ENCODE data around the gene TMEM221.

TMEM221 gene

DNA sequence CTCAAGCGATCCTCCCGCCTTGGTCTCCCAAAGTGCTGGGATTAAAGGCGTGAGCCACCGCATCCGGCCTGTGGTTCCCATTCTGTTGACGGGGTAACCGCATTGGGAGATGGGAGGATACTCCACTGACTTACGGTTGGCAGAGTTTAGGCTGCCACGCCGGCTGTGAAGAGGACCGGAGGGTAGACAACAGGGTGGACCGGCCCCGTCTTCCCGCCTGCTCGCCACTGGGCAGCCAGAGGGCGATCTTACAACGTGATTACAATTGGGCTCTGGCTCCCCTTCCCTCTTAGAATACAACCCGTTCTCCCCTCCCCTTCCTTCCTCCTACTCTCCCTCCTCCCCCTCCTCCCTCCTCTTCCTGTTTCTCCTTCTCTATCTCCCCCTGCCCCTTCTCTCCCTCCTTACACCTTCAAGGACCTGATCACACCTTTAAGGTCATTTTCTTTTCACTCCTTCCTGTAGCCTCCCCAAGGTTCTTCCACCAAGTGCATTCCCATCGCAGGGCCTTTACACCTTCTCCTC lies 53.5 kb downstream of the TMEM221 start (continued):
- TF ChIP-seq ZIC2 (tag by site-specific recombination; IDR thresholded peaks at IDR 0.05) (no peak), ZBTB7A (tag by site-specific recombination; IDR thresholded peaks at IDR 0.05; ENCODE audit: low read depth) (no peak), YY1 (tag by site-specific recombination; IDR thresholded peaks at IDR 0.05) (no peak), ZNF76 (tag by site-specific recombination; IDR thresholded peaks at IDR 0.05; ENCODE audit: borderline replicate concordance, low read depth) (peak; percentile 28; the same call in 1 of the 2 replicates), ZNF521 (tag by site-specific recombination; IDR thresholded peaks at IDR 0.05) (no peak), MZF1 (tag by site-specific recombination; IDR thresholded peaks at IDR 0.05; ENCODE audit: borderline replicate concordance) (peak; percentile 77; the same call in 1 of the 2 replicates), ZNF747 (tag by site-specific recombination; IDR thresholded peaks at IDR 0.05) (no peak), ZNF239 (tag by site-specific recombination; IDR thresholded peaks at IDR 0.05) (no peak), ZNF701 (tag by site-specific recombination; IDR thresholded peaks at IDR 0.05) (no peak), ZFHX2 (tag by site-specific recombination; conservative IDR thresholded peaks at IDR 0.05) (peak; percentile 92), ZNF112 (tag by site-specific recombination; IDR thresholded peaks at IDR 0.05) (no peak), ZNF132 (tag by site-specific recombination; IDR thresholded peaks at IDR 0.05; ENCODE audit: borderline replicate concordance) (no peak), ZNF529 (tag by site-specific recombination; IDR thresholded peaks at IDR 0.05; ENCODE audit: insufficient replicate concordance) (no peak), ZNF391 (tag by site-specific recombination; IDR thresholded peaks at IDR 0.05; ENCODE audit: borderline replicate concordance, low read depth) (no peak), ZNF341 (tag by site-specific recombination; IDR thresholded peaks at IDR 0.05; ENCODE audit: low read depth) (peak; percentile 82), ZNF623 (tag by site-specific recombination; IDR thresholded peaks at IDR 0.05) (peak; percentile 16; the same call in 1 of the 2 replicates), ZNF174 (tag by site-specific recombination; IDR thresholded peaks at IDR 0.05) (no peak), ZNF121 (tag by site-specific recombination; IDR thresholded peaks at IDR 0.05) (peak; percentile 99), SCRT2 (tag by site-specific recombination; IDR thresholded peaks at IDR 0.05) (peak; percentile 56), REPIN1 (tag by site-specific recombination; IDR thresholded peaks at IDR 0.05; ENCODE audit: low read depth) (no peak), ZNF184 (tag by site-specific recombination; IDR thresholded peaks at IDR 0.05) (no peak)
- TF ChIP-seq, protein P1, sequence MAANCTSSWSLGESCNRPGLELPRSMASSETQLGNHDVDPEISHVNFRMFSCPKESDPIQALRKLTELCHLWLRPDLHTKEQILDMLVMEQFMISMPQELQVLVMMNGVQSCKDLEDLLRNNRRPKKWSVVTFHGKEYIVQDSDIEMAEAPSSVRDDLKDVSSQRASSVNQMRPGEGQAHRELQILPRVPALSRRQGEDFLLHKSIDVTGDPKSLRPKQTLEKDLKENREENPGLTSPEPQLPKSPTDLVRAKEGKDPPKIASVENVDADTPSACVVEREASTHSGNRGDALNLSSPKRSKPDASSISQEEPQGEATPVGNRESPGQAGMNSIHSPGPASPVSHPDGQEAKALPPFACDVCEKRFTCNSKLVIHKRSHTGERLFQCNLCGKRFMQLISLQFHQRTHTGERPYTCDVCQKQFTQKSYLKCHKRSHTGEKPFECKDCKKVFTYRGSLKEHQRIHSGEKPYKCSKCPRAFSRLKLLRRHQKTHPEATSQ (tag by site-specific recombination; IDR thresholded peaks at IDR 0.05), result no peak; the same call in 1 of the 2 replicates
- TF ChIP-seq, protein P2, sequence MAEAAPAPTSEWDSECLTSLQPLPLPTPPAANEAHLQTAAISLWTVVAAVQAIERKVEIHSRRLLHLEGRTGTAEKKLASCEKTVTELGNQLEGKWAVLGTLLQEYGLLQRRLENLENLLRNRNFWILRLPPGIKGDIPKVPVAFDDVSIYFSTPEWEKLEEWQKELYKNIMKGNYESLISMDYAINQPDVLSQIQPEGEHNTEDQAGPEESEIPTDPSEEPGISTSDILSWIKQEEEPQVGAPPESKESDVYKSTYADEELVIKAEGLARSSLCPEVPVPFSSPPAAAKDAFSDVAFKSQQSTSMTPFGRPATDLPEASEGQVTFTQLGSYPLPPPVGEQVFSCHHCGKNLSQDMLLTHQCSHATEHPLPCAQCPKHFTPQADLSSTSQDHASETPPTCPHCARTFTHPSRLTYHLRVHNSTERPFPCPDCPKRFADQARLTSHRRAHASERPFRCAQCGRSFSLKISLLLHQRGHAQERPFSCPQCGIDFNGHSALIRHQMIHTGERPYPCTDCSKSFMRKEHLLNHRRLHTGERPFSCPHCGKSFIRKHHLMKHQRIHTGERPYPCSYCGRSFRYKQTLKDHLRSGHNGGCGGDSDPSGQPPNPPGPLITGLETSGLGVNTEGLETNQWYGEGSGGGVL (tag by site-specific recombination; IDR thresholded peaks at IDR 0.05), result peak; percentile 95
- TF ChIP-seq, protein P3, sequence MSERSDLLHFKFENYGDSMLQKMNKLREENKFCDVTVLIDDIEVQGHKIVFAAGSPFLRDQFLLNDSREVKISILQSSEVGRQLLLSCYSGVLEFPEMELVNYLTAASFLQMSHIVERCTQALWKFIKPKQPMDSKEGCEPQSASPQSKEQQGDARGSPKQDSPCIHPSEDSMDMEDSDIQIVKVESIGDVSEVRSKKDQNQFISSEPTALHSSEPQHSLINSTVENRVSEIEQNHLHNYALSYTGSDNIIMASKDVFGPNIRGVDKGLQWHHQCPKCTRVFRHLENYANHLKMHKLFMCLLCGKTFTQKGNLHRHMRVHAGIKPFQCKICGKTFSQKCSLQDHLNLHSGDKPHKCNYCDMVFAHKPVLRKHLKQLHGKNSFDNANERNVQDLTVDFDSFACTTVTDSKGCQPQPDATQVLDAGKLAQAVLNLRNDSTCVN (tag by site-specific recombination; optimal IDR thresholded peaks at IDR 0.05), result peak; percentile 23
- TF ChIP-seq, protein P4, sequence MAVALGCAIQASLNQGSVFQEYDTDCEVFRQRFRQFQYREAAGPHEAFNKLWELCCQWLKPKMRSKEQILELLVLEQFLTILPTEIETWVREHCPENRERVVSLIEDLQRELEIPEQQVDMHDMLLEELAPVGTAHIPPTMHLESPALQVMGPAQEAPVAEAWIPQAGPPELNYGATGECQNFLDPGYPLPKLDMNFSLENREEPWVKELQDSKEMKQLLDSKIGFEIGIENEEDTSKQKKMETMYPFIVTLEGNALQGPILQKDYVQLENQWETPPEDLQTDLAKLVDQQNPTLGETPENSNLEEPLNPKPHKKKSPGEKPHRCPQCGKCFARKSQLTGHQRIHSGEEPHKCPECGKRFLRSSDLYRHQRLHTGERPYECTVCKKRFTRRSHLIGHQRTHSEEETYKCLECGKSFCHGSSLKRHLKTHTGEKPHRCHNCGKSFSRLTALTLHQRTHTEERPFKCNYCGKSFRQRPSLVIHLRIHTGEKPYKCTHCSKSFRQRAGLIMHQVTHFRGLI (tag by site-specific recombination; IDR thresholded peaks at IDR 0.05), result no peak
- TF ChIP-seq, protein P5, sequence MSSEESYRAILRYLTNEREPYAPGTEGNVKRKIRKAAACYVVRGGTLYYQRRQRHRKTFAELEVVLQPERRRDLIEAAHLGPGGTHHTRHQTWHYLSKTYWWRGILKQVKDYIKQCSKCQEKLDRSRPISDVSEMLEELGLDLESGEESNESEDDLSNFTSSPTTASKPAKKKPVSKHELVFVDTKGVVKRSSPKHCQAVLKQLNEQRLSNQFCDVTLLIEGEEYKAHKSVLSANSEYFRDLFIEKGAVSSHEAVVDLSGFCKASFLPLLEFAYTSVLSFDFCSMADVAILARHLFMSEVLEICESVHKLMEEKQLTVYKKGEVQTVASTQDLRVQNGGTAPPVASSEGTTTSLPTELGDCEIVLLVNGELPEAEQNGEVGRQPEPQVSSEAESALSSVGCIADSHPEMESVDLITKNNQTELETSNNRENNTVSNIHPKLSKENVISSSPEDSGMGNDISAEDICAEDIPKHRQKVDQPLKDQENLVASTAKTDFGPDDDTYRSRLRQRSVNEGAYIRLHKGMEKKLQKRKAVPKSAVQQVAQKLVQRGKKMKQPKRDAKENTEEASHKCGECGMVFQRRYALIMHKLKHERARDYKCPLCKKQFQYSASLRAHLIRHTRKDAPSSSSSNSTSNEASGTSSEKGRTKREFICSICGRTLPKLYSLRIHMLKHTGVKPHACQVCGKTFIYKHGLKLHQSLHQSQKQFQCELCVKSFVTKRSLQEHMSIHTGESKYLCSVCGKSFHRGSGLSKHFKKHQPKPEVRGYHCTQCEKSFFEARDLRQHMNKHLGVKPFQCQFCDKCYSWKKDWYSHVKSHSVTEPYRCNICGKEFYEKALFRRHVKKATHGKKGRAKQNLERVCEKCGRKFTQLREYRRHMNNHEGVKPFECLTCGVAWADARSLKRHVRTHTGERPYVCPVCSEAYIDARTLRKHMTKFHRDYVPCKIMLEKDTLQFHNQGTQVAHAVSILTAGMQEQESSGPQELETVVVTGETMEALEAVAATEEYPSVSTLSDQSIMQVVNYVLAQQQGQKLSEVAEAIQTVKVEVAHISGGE (tag by site-specific recombination; conservative IDR thresholded peaks at IDR 0.05; ENCODE audit: low read depth), result peak; percentile 71
- TF ChIP-seq, protein P6, sequence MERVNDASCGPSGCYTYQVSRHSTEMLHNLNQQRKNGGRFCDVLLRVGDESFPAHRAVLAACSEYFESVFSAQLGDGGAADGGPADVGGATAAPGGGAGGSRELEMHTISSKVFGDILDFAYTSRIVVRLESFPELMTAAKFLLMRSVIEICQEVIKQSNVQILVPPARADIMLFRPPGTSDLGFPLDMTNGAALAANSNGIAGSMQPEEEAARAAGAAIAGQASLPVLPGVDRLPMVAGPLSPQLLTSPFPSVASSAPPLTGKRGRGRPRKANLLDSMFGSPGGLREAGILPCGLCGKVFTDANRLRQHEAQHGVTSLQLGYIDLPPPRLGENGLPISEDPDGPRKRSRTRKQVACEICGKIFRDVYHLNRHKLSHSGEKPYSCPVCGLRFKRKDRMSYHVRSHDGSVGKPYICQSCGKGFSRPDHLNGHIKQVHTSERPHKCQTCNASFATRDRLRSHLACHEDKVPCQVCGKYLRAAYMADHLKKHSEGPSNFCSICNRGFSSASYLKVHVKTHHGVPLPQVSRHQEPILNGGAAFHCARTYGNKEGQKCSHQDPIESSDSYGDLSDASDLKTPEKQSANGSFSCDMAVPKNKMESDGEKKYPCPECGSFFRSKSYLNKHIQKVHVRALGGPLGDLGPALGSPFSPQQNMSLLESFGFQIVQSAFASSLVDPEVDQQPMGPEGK (tag by site-specific recombination; IDR thresholded peaks at IDR 0.05), result peak; percentile 67; the same call in 1 of the 2 replicates
- TF ChIP-seq, protein P7, sequence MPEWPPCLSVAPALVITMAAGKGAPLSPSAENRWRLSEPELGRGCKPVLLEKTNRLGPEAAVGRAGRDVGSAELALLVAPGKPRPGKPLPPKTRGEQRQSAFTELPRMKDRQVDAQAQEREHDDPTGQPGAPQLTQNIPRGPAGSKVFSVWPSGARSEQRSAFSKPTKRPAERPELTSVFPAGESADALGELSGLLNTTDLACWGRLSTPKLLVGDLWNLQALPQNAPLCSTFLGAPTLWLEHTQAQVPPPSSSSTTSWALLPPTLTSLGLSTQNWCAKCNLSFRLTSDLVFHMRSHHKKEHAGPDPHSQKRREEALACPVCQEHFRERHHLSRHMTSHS (tag by site-specific recombination; IDR thresholded peaks at IDR 0.05), result 0 out of 2 replicates have a peak, but pooled peaks have one; percentile 29

Measured in HEK293 (cell line).